A673 (cell line): Measurements from ENCODE around the gene LRIG3. TPM values are rescaled to one million over a fixed set of nuclear protein-coding genes. Genes with fewer than 3 reads are reported as not detected.

ENCODE experiments used
- BruUV-seq: library from RNA; stranded (reverse); fragments of 400-500 nt; replicated peaks from 2 replicates; lab custom pipeline; 2021; lab: Mats Ljungman, UMichigan
- CTCF ChIA-PET: fragments of 300-600 bp; sonication (Branson Sonifier 250); formaldehyde crosslinking; loops from one replicate; lab custom pipeline; 2022; ENCODE audit warnings: antibody characterized with exemption; lab: Charles Lee
- POLR2A ChIA-PET: fragments of 300-600 bp; sonication (Branson Sonifier 250); formaldehyde crosslinking; loops from one replicate; lab custom pipeline; 2022; ENCODE audit warnings: antibody characterized with exemption; ENCODE audit not compliant: low non-redundant PET; lab: Charles Lee
- DNase-seq: peaks from one replicate; pipeline ENCODE4 v3.0.0-alpha.2; 2015; ENCODE audit warnings: low spot score
- H3K27ac ChIP-seq: fragments of 200-600 bp; sonication (generic); 2 replicates; pipeline ENCODE4 v1.5.1; 2016; ENCODE audit warnings: mixed run types, low read depth, mild to moderate bottlenecking, mixed read lengths, antibody characterized with exemption, low read length; ENCODE audit not compliant: poor library complexity, severe bottlenecking
- H3K27me3 ChIP-seq: fragments of 200-600 bp; sonication (generic); replicated peaks from 2 replicates; pipeline ENCODE4 v1.6.1; 2017; ENCODE audit warnings: mixed run types, low read depth, mild to moderate bottlenecking, mixed read lengths, antibody characterized with exemption, low read length; ENCODE audit not compliant: insufficient read depth, poor library complexity
- H3K36me3 ChIP-seq: fragments of 200-600 bp; sonication (generic); 2 replicates; pipeline ENCODE4 v1.6.1; 2016; ENCODE audit warnings: mixed run types, mild to moderate bottlenecking, mixed read lengths, antibody characterized with exemption, low read length; ENCODE audit not compliant: insufficient read depth, poor library complexity, severe bottlenecking
- H3K4me1 ChIP-seq: fragments of 200-600 bp; sonication (generic); 2 replicates; pipeline ENCODE4 v1.6.1; 2017; ENCODE audit warnings: mixed run types, mild to moderate bottlenecking, mixed read lengths, antibody characterized with exemption, low read length; ENCODE audit not compliant: insufficient read depth, poor library complexity, severe bottlenecking
- H3K4me3 ChIP-seq: fragments of 200-600 bp; sonication (generic); 2 replicates; pipeline ENCODE4 v1.5.1; 2016; ENCODE audit warnings: low read depth, mixed run types, mild to moderate bottlenecking, mixed read lengths, low read length; ENCODE audit not compliant: poor library complexity, severe bottlenecking
- H3K9me3 ChIP-seq: fragments of 200-600 bp; sonication (generic); 2 replicates; pipeline ENCODE4 v1.6.1; 2016; ENCODE audit warnings: mixed run types, low read depth, mild to moderate bottlenecking, mixed read lengths, antibody characterized with exemption, low read length; ENCODE audit not compliant: poor library complexity, severe bottlenecking
- CTCF ChIP-seq: fragments of 300-800, 200-600 bp; sonication (generic); conservative IDR thresholded peaks from 2 replicates; pipeline ENCODE4 v1.5.1; 2017; ENCODE audit warnings: low read depth, mild to moderate bottlenecking, antibody characterized with exemption, low read length, moderate library complexity, mixed read lengths
- EZH2 ChIP-seq: fragments of 200-600 bp; sonication (generic); IDR thresholded peaks from 2 replicates; pipeline ENCODE4 v1.6.1; 2017; ENCODE audit warnings: borderline replicate concordance, low read depth, mild to moderate bottlenecking, mixed read lengths, antibody characterized with exemption, low read length; ENCODE audit not compliant: poor library complexity, severe bottlenecking
- intact Hi-C: fragments of 100-400 bp; cut with micrococcal nuclease; formaldehyde crosslinking; loops from one replicate; pipeline ENCODE4 v1.10.0; 2022; ENCODE audit not compliant: unreplicated experiment
- total RNA-seq: library from RNA; stranded (reverse); gene quantifications from 2 replicates; pipeline ENCODE4 v1.2.3, GENCODE V29; 2021

Gene LRIG3
- total RNA-seq, 1 experiment from 2014 or later, result 13.4 TPM

GRCh38 chr12:58967561-58967960 lies 47.3 kb upstream of the LRIG3 start:
- no peak for DNase-seq
- no TSS peak for BruUV-seq
- Histone ChIP-seq H3K36me3 (no peaks in the 10 kb centered on the region), H3K27me3 (no peaks in the 10 kb centered on the region), H3K9me3 (no peaks in the 10 kb centered on the region), H3K27ac (no peak overlapping the region), H3K4me3 (no peak overlapping the region), H3K4me1 (no peaks in the 10 kb centered on the region)
- CTCF ChIA-PET, result no interaction called here
- intact Hi-C loops, result no loop called here
- POLR2A ChIA-PET, result no interaction called here
- TF ChIP-seq EZH2 (no peak), CTCF (no peak)

- Histone ChIP-seq H3K36me3 (no peaks in the 10 kb centered on the region), H3K4me1 (no peaks in the 10 kb centered on the region), H3K27ac (no peak overlapping the region), H3K27me3 (no peaks in the 10 kb centered on the region), H3K9me3 (no peaks in the 10 kb centered on the region), H3K4me3 (no peak overlapping the region)
- intact Hi-C loops, result no loop called here
- TF ChIP-seq CTCF (no peak), EZH2 (no peak)
- DNase-seq, result no peak
- ChIA-PET POLR2A (no interaction called here), CTCF (no interaction called here)
- no TSS peak for BruUV-seq
These were observed 46.6 kb upstream of the LRIG3 start for GRCh38 chr12:58966939-58967338.

DNA sequence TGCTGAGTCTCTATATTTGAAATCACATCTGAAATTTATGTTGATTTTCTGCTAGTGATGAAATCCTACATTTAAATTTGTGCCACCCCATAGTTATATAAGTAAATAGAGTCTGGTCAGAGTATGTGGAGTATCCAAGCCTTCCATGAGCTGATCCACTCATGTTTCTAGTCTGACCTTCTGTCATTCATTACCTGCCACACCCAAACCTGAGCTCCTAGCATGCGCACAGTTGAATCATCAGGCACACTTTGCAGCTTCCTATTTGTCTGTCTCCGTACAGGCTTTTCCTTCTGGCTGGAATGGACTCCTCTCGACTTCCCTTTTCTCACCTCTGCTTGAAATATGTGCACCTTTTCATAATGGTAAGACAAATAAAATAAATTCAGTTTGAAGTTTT lies 45.3 kb upstream of the LRIG3 start:
- DNase-seq, result no peak
- TF ChIP-seq CTCF (no peak), EZH2 (no peak)
- Histone ChIP-seq H3K9me3 (no peaks in the 10 kb centered on the region), H3K4me3 (no peak overlapping the region), H3K36me3 (no peaks in the 10 kb centered on the region), H3K4me1 (no peaks in the 10 kb centered on the region), H3K27ac (no peak overlapping the region), H3K27me3 (no peaks in the 10 kb centered on the region)
- ChIA-PET POLR2A (no interaction called here), CTCF (no interaction called here)
- no TSS peak for BruUV-seq
- intact Hi-C loops, result no loop called here
